Measurements from ENCODE around the gene GCNT2.

GRCh38 chr6:10543488-10543887, 22.3 kb downstream of the GCNT2 start:
- TF ChIP-seq CTCF (IDR thresholded peaks at IDR 0.05; ENCODE audit: low read depth, low read length) = no peak
- no peak for TF ChIP-seq POLR2A (IDR thresholded peaks at IDR 0.05; ENCODE audit: extremely low read depth, insufficient read length)
